Ascending aorta (tissue), 2 donors: ENCODE measurements around the gene DDX20. TPM values are rescaled to one million over a fixed set of nuclear protein-coding genes. Genes with fewer than 3 reads are reported as not detected.
A peak's percentile ranks its signal among the peaks of the same experiment; 100 is the strongest.

Experiments
- DNase-seq, 2 donors: peaks; one replicate each; pipeline ENCODE4 v3.0.0-alpha.2; 2019; ENCODE audit warnings: low spot score in 2 of 2
- H3K27ac ChIP-seq, 2 donors: fragments of 200-600 bp; sonication (generic); one replicate each; pipeline ENCODE4 v1.5.1; 2016 to 2017; ENCODE audit warnings: mild to moderate bottlenecking in 1 of 2
- H3K27me3 ChIP-seq: fragments of 200-600 bp; sonication (generic); one replicate; pipeline ENCODE4 v1.5.1; 2017
- H3K36me3 ChIP-seq, 2 donors: fragments of 200-600 bp; sonication (generic); one replicate each; pipeline ENCODE4 v1.5.1; 2016
- H3K4me1 ChIP-seq, 2 donors: fragments of 200-600 bp; sonication (generic); one replicate each; pipeline ENCODE4 v1.5.1; 2016 to 2017; ENCODE audit warnings: mild to moderate bottlenecking in 1 of 2
- H3K4me3 ChIP-seq, 2 donors: fragments of 200-600 bp; sonication (generic); one replicate each; pipeline ENCODE4 v1.5.1; 2016 to 2017; ENCODE audit warnings: mild to moderate bottlenecking in 1 of 2
- H3K9me3 ChIP-seq, 2 donors: fragments of 200-600 bp; sonication (generic); one replicate each; pipeline ENCODE4 v1.5.1; 2016
- CTCF ChIP-seq, 3 experiments: fragments of 200-600 bp in 2 of 3; fragments of 450-650 bp in 1 of 3; sonication (generic) in 2 of 3; IDR thresholded peaks; one replicate each; pipeline ENCODE4 v1.5.1; 2016 to 2019; ENCODE audit warnings: antibody characterized with exemption in 3 of 3, mild to moderate bottlenecking in 1 of 3, moderate library complexity in 1 of 3
- intact Hi-C: fragments of 100-400 bp; cut with DNase I; formaldehyde crosslinking; loops from one replicate; pipeline ENCODE4 v1.15.1; 2023
- total RNA-seq: library from RNA; depleted of rRNA; stranded (reverse); fragments of >200 nt; gene quantifications from one replicate; pipeline ENCODE4 v1.1.0, GENCODE V29; 2016

DDX20 gene
- total RNA-seq, 1 donor from 2014 or later = 11.3 TPM

GRCh38 chr1:111736548-111737215, 19.0 kb upstream of the DDX20 start:
- H3K27me3 ChIP-seq = no peaks in the 10 kb centered on the region
- H3K36me3 ChIP-seq = no peaks in the 10 kb centered on the region
- TF ChIP-seq CTCF (IDR thresholded peaks at IDR 0.05) = no peak
- intact Hi-C loops = loop anchor here (5.0 to 10.0 kb wide), 2 partner anchors 144 to 968 kb away; partner anchors contain the start of gene RHOC
- peak in 1 of 2 donors; percentile 64 for DNase-seq
- H3K4me3 ChIP-seq = no peak overlapping the region
- peaks cover 0 to 14% of the 10 kb centered on the region in 2 donors for H3K4me1 ChIP-seq
- no peak overlapping the region for H3K27ac ChIP-seq
- H3K9me3 ChIP-seq = no peaks in the 10 kb centered on the region

GRCh38 chr1:111737216-111738132, 18.2 kb upstream of the DDX20 start:
- peak overlapping the region; percentile 78 to 88 for H3K4me3 ChIP-seq
- no peaks in the 10 kb centered on the region for H3K9me3 ChIP-seq
- intact Hi-C loops = loop anchor here (2.0 to 10.0 kb wide), 4 partner anchors 21 to 967 kb away; partner anchors contain the start of gene RHOC
- H3K27me3 ChIP-seq = no peaks in the 10 kb centered on the region
- peaks cover 0 to 14% of the 10 kb centered on the region in 2 donors for H3K4me1 ChIP-seq
- no peak for TF ChIP-seq CTCF (IDR thresholded peaks at IDR 0.05)
- DNase-seq = peak in 1 of 2 donors; percentile 57
- no peaks in the 10 kb centered on the region for H3K36me3 ChIP-seq
- H3K27ac ChIP-seq = peak overlapping the region; percentile 95

- no peak for TF ChIP-seq CTCF (IDR thresholded peaks at IDR 0.05)
- peak overlapping the region; percentile 78 to 88 for H3K4me3 ChIP-seq
- H3K9me3 ChIP-seq = no peaks in the 10 kb centered on the region
- peaks cover 0 to 14% of the 10 kb centered on the region in 2 donors for H3K4me1 ChIP-seq
- intact Hi-C loops = loop anchor here (2.0 to 10.0 kb wide), 4 partner anchors 21 to 967 kb away; partner anchors contain the start of gene RHOC
- DNase-seq = no peak
- no peaks in the 10 kb centered on the region for H3K27me3 ChIP-seq
- peak overlapping the region; percentile 95 for H3K27ac ChIP-seq
- no peaks in the 10 kb centered on the region for H3K36me3 ChIP-seq
Measured at GRCh38 chr1:111738133-111738435, 17.6 kb upstream of the DDX20 start.

- peak in 1 of 3 experiments; percentile 18 for TF ChIP-seq CTCF (IDR thresholded peaks at IDR 0.05)
- Histone ChIP-seq H3K36me3 (no peaks in the 10 kb centered on the region), H3K27ac (peak overlapping the region; percentile 95), H3K9me3 (no peaks in the 10 kb centered on the region), H3K4me3 (peak overlapping the region; percentile 78 to 88), H3K27me3 (no peaks in the 10 kb centered on the region), H3K4me1 (peaks cover 0 to 14% of the 10 kb centered on the region in 2 donors)
- DNase-seq = peak in 1 of 2 donors; percentile 91
- intact Hi-C loops = loop anchor here (1.0 to 10.0 kb wide), 5 partner anchors 17 to 966 kb away; partner anchors contain the start of genes DDX20 and RHOC
Measured at GRCh38 chr1:111738436-111739193, 17.1 kb upstream of the DDX20 start.
